Mononuclear cell (primary cell): ENCODE results near the gene KRTAP5-3. TPM values are rescaled to one million over a fixed set of nuclear protein-coding genes. Genes with fewer than 3 reads are reported as not detected.
"Not testable (repeated sequence)": the region's sequence is repeated elsewhere in the genome, so short reads cannot be mapped to it uniquely, and the experiment has no call there.

Experiments used
- H3K27me3 ChIP-seq: 2 replicates; pipeline ENCODE4 v1.6.0; 2011; ENCODE audit warnings: low read length, control low read depth; ENCODE audit not compliant: insufficient read depth
- H3K4me1 ChIP-seq: 2 replicates; pipeline ENCODE4 v1.5.1; 2011; ENCODE audit warnings: mild to moderate bottlenecking, low read length, control low read depth; ENCODE audit not compliant: insufficient read depth
- H3K4me3 ChIP-seq: 2 replicates; pipeline ENCODE4 v1.5.1; 2011; ENCODE audit warnings: mild to moderate bottlenecking, low read length, moderate library complexity
- H3K9me3 ChIP-seq: 2 replicates; pipeline ENCODE4 v1.5.1; 2011; ENCODE audit warnings: low read depth, mild to moderate bottlenecking, control low read depth, low read length
- total RNA-seq: library from RNA; depleted of rRNA; stranded (reverse); fragments of >200 nt; gene quantifications from one replicate; pipeline ENCODE4 v1.2.3, GENCODE V29; 2012

The KRTAP5-3 gene
- total RNA-seq, 1 donor, result not detected

GRCh38 chr11:1607156-1607845 is 962 bp downstream of the KRTAP5-3 start:
- H3K4me3 ChIP-seq, H3K27me3 ChIP-seq, H3K4me1 ChIP-seq, H3K9me3 ChIP-seq: not testable (repeated sequence)

DNA sequence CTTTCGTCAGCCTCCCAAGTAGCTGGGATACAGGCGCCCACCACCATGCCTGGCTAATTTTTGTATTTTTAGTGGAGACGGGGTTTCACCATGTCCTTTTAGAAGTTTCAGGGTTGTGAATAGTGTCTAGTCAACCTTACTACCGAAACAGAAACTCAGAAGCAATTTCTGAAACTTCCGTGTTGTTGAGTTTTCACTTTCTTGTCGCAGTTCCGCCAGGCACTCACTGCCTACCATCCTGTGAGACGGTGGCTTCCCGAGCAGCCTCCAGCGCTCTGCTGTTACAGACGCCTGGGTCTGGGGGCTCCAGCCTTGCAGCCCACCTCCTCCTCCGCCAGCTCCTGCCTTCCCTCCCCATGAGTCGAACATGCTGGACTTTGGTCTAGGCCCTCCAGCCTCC is 2.3 kb downstream of the KRTAP5-3 start:
- not testable (repeated sequence) for H3K27me3 ChIP-seq, H3K4me1 ChIP-seq, H3K4me3 ChIP-seq, H3K9me3 ChIP-seq

- Histone ChIP-seq H3K4me3 (no peak overlapping the region), H3K27me3 (peaks cover 4% of the 10 kb centered on the region), H3K4me1 (no peaks in the 10 kb centered on the region), H3K9me3 (no peaks in the 10 kb centered on the region)
Observed at GRCh38 chr11:1604711-1605110, 3.6 kb downstream of the KRTAP5-3 start.

- Histone ChIP-seq H3K27me3 (peaks cover 4% of the 10 kb centered on the region), H3K4me1 (no peaks in the 10 kb centered on the region), H3K9me3 (no peaks in the 10 kb centered on the region), H3K4me3 (no peak overlapping the region)
Observed at GRCh38 chr11:1604181-1604580, 4.1 kb downstream of the KRTAP5-3 start.

DNA sequence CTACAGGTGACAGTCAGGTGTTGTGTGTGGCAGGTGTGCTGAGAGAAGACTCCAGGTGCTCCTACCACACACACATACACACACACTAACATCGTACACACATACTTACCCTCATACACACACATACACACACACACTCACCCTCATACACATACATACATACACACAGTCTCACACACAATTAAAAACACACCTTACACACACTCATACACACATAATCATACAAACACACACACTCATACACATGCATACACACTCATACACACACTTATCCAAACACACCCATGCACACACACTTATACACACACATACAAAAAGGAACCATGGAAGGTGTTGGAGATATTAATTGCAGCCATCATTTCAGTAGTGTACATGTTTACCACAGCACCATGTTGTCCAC is 4.6 kb downstream of the KRTAP5-3 start:
- peaks cover 4% of the 10 kb centered on the region for H3K27me3 ChIP-seq
- H3K4me3 ChIP-seq, result no peak overlapping the region
- H3K9me3 ChIP-seq, result no peaks in the 10 kb centered on the region
- no peaks in the 10 kb centered on the region for H3K4me1 ChIP-seq

DNA sequence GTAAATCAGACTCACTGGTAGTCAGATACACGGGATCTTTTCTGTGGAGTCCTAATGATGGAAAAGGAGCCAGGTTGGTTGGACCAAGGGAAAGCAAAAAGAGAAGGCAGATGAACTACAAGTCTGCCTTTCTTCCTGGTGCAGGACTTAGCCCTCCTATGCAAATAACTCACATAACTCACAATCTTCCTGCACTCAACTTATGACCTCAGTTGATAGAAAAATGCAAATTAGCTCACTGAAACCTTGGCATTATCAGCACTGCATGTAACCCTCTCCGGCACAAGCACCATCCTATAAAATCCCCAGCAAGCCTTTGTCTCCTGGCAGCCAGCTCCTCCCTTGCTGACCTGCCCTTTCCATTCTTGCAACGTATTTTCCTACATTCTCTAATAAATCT is 6.6 kb downstream of the KRTAP5-3 start:
- H3K27me3 ChIP-seq, H3K9me3 ChIP-seq, H3K4me1 ChIP-seq, H3K4me3 ChIP-seq: not testable (repeated sequence)

DNA sequence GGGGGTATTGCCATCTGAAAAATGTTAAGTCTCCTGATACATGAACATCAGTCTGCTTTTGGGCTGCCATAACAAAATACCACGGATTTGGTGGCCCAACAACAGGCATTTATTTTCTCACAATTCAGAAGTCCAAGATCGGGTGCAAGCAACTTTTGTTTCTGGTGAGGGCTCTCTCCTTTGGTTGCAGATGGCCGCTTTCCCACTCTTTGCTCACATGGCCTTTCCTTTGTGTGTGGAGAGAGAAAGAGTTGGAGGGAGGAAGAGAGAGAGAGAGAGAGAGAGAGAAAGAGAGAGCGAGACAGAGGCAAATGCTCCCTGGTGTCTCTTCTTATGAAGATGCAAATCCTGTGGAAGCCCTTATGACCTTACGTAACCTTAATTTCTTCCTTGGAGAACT is 7.6 kb downstream of the KRTAP5-3 start:
- H3K4me3 ChIP-seq, result no peak overlapping the region
- peaks cover 4% of the 10 kb centered on the region for H3K27me3 ChIP-seq
- no peaks in the 10 kb centered on the region for H3K4me1 ChIP-seq
- no peaks in the 10 kb centered on the region for H3K9me3 ChIP-seq

GRCh38 chr11:1598816-1599215 is 9.4 kb downstream of the KRTAP5-3 start:
- H3K4me1 ChIP-seq, result no peaks in the 10 kb centered on the region
- H3K4me3 ChIP-seq, result no peak overlapping the region
- peaks cover 8% of the 10 kb centered on the region for H3K27me3 ChIP-seq
- no peaks in the 10 kb centered on the region for H3K9me3 ChIP-seq

GRCh38 chr11:1598406-1598805 is 9.9 kb downstream of the KRTAP5-3 start:
- not testable (repeated sequence) for H3K4me3 ChIP-seq, H3K9me3 ChIP-seq, H3K4me1 ChIP-seq
- peaks cover 10% of the 10 kb centered on the region for H3K27me3 ChIP-seq

DNA sequence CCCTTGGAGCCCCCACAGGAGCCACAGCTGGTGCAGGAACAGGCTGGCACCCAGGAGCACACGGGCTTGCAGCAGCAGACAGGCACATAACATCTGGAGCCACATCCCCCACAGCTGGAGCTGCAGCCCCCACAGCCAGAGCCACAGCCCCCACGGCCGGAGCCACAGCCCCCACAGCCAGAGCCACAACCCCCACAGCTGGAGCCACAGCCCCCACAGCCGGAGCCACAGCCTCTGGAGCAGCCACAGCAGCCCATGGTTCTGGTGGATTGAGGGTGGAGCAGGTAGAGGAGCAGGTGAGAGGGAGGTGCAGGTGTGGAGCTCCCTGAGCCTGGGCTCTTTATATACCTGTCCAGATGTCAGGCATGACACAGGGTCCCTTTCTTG is 10.3 kb downstream of the KRTAP5-3 start, which contains the start of gene KRTAP5-2:
Gene KRTAP5-2, minus strand, starts transcription at position 301 of the 387 bp plus-strand sequence. Its CDS starts 44 bp downstream, at position 257.
- peaks cover 13% of the 10 kb centered on the region for H3K27me3 ChIP-seq
- no peaks in the 10 kb centered on the region for H3K4me1 ChIP-seq
- no peaks in the 10 kb centered on the region for H3K9me3 ChIP-seq
- no peak within 1 kb of the TSS for H3K4me3 ChIP-seq

DNA sequence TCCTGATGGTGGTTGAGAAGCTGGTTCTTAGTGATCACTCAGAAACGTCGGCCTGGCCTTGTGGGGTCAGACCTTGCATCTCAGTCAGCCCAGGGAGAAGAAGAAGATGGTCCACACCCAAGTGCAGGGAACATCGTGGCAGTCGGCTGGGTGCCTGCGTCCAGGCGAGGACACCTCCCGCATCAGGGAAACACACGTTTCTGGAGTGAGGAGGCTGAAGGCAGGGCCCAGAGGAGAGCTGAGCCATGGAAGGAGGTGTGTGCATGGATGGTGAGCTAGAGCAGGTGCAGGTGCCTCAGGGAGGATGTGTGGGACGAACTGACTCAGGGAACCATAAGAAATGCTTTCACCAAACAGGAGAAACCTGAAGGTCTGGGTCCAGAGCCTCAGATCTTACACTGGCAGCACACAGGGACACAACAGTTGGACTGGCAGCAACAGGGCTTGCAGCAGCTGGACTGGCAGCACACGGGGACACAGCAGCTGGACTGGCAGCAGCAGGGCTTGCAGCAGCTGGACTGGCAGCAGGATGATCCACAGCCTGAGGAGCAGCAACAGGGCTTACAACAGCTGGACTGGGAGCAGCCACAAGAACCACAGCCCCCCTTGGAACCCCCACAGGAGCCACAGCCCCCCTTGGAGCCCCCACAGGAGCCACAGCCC is 10.8 kb downstream of the KRTAP5-3 start:
- Histone ChIP-seq H3K27me3 (peaks cover 13% of the 10 kb centered on the region), H3K4me1 (no peaks in the 10 kb centered on the region), H3K9me3 (no peaks in the 10 kb centered on the region), H3K4me3 (no peak overlapping the region)

- H3K27me3 ChIP-seq, result peaks cover 13% of the 10 kb centered on the region
- not testable (repeated sequence) for H3K4me3 ChIP-seq, H3K4me1 ChIP-seq, H3K9me3 ChIP-seq
Observed at GRCh38 chr11:1596576-1597121, 11.6 kb downstream of the KRTAP5-3 start.

DNA sequence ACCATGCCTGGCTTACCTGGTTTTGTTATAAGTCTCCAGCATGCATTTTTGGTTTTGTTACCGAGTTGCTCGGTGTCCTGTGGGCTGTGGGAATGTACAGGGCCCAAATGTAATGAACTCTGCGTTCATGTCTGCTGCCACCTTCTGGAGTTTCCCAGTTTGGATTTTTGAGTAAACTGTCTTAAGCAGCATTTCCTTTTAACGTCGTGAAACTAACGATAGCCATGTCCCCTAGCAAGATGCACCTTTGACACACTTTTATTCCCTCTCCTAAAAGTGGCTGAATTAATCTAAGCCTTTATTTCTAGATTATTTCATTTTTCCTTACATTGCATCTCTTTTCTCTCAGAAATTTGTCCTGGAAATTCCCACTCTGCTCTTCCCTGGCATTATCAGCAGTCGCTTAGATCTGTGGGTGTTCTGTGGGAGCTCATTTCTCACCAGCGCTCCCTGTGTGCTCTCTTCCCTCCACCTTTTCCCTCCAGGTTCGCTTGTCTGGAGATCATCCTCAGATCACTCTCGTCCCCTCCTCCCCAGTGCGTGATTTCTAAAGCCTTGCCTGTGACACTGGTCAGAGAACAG is 12.2 kb downstream of the KRTAP5-3 start:
- H3K9me3 ChIP-seq, H3K4me3 ChIP-seq, H3K4me1 ChIP-seq: not testable (repeated sequence)
- peaks cover 13% of the 10 kb centered on the region for H3K27me3 ChIP-seq

DNA sequence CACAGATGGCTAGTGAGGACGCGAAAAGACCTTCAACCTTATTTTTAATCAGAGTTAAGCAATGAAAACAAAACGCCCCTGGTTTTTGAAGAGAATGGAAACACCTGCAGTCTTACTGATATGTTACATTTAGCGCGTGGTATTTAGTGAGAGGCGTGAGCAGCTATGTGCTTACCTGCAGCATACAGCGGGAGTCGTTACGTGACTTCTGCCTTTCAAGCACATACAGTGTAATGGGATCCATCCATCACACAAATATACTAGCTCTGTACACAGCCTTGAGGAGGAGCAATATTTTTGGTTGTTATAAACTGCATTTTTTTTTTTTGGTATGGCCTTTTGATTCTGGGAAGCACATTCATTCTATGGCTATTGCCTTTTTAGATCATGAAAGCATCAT is 15.6 kb downstream of the KRTAP5-3 start:
- H3K9me3 ChIP-seq, result no peaks in the 10 kb centered on the region
- no peak overlapping the region for H3K4me3 ChIP-seq
- peaks cover 9% of the 10 kb centered on the region for H3K27me3 ChIP-seq
- H3K4me1 ChIP-seq, result peaks cover 22% of the 10 kb centered on the region

- H3K4me3 ChIP-seq, result no peak overlapping the region
- no peaks in the 10 kb centered on the region for H3K9me3 ChIP-seq
Observed at GRCh38 chr11:1589996-1590395, 18.3 kb downstream of the KRTAP5-3 start.

More at GRCh38 chr11:1589996-1590395, 18.3 kb downstream of the KRTAP5-3 start:
- Histone ChIP-seq H3K4me1 (peaks cover 22% of the 10 kb centered on the region), H3K27me3 (peaks cover 13% of the 10 kb centered on the region)
